Stimulated activated CD8-positive, alpha-beta memory T cell treated with anti-CD3 and anti-CD28 coated beads, Interleukin-2, amount 100 ng/mL, for 48 hours (primary cell): ENCODE data around the gene DBR1.

ENCODE experiments used
- DNase-seq, 2 donors: peaks; one replicate each; pipeline ENCODE4 v3.0.0-alpha.2; 2020; ENCODE audit warnings: low read depth in 2 of 2

Gene DBR1

GRCh38 chr3:138174421-138175131, at the start of gene DBR1:
TSS of gene DBR1 (minus strand) at chr3:138174921. CDS start at chr3:138174795, 126 bp downstream.
- DNase-seq: peak; percentile 50 to 51

GRCh38 chr3:138222942-138223287, 48.2 kb upstream of the DBR1 start:
- DNase-seq: no peak

- no peak for DNase-seq
Measured at GRCh38 chr3:138222131-138222941, 47.6 kb upstream of the DBR1 start.

DNA sequence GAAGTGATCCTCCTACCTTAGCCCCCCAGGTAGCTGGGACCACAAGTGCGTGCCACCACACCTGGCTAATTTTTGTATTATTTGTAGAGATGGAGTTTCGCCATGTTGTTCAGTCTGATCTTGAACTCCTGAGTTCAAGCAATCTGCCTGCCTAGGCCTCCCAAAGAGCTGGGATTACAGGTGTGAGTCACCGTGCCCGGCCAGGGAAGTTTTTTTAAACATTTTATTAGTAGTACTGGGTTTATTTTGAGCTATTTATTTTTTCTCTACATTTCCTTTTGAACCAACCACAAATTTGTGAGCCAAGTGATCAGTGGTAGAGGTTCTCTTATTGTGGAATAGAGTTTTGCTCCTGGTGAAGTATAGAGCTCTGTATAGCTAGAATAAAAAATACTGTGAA, 46.1 kb upstream of the DBR1 start:
- DNase-seq: no peak

DNA sequence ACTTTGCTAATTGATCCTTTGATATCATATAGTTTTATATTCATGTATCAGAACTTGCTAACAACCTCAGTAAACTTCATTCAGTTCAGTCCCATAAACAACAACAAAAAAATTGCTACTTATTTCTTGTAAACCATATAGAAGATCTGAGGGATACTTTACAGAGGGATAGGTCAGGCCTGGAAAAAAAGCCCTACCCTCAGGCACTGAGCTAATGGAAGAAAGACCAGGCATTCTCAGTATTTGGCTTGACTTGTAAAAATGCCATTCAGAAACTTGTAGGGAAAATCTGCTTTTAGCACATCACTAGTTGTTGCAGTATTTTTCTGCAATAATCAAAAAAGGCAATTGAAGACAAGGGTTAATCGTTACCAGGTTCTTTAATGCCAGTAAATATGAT, 45.5 kb upstream of the DBR1 start:
- DNase-seq: no peak

- DNase-seq: no peak
Measured at GRCh38 chr3:138219255-138219654, 44.5 kb upstream of the DBR1 start.

DNA sequence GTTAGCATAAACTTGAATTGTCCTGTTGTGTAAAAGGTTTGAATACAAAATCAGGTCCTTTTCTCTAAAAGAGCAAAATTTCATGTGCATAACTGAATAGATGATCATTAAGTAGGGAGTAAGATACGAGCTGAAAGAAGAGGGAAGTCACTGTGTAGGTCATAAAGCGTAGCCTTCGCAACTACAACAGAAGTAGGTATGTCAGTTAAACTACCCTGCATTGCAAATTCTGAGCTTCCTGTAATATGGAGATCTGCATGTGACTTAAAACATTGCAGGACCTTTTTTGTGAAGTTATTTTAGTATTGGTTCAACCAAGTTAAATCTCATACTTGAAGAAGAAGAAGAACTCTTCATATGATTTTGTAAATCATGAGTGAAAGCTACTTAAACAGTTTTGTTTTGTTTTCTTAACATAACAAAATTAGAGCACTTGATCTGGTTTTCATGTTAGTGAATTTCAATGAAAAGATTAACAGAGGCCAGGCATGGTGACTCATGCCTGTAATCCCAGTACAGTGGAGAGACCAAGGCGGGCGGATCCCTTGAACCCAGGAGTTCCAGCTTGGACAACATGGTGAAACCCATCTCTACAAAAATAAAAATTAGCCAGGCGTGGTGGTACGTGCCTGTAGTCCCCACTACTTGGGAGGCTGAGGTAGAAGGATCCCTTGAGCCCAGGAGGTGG, 38.8 kb upstream of the DBR1 start:
- DNase-seq: no peak

GRCh38 chr3:138210528-138210927, 35.8 kb upstream of the DBR1 start:
- no peak for DNase-seq

DNA sequence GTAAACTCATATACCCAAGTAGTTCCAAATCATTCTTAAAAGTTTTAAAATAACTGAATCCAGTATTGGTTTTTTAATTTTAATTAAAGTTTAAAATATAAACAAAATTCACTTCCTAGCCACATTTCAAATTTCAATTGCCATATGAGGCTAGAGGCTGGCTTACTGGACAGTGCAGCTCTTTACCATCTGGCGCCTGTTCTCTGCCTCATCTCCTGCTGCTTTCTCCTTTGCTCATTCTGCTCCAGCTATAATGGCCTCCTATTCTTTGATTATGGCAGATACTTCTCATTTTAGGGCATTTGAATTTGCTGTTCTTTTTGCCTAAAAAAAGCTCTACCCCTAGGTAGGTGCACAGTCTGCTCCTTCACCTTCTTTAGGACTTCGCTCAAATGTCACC, 31.5 kb upstream of the DBR1 start:
- no peak for DNase-seq

- no peak for DNase-seq
Measured at GRCh38 chr3:138205527-138205926, 30.8 kb upstream of the DBR1 start.

GRCh38 chr3:138203938-138204337, 29.2 kb upstream of the DBR1 start:
- DNase-seq: no peak

- DNase-seq: no peak
Measured at GRCh38 chr3:138202945-138203701, 28.4 kb upstream of the DBR1 start.

DNA sequence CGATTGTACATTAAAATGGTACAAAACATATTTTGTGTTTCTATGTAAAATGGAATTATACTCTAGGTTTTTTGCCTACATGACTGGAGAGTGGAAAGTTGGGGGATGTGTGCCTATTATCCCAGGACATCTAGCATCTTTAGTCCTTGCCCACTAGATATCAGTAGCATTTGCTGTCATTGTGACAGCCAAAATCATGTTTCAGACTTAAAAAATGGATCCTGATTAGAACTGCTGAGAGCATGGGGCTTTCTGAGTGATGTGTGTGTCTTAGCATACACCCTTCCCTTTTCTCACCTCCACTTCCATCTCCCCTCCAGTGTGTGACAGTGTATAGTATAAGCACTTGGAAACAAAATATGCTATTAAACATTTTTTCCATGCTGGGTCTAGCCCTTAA, 25.7 kb upstream of the DBR1 start:
- DNase-seq: no peak

DNA sequence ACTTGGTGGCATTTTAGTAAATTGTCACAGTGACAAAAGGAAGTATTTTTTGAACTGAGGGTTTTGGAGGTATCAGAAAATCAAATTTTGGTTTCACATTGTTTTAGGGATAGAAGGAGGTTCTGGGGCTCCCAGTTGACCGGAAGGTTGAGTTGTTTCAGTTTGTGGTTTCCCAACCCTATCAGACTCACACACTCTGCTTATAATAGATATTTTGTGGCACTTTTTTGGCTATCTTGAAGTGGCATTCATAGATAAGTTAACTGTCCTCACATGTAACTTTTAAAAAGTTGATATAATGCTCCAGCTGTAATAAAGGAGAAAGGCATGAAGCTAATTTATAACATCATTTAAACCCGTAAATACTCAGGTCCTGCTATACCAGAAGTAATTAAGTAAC, 25.1 kb upstream of the DBR1 start:
- no peak for DNase-seq

GRCh38 chr3:138197524-138197923, 22.8 kb upstream of the DBR1 start:
- no peak for DNase-seq

DNA sequence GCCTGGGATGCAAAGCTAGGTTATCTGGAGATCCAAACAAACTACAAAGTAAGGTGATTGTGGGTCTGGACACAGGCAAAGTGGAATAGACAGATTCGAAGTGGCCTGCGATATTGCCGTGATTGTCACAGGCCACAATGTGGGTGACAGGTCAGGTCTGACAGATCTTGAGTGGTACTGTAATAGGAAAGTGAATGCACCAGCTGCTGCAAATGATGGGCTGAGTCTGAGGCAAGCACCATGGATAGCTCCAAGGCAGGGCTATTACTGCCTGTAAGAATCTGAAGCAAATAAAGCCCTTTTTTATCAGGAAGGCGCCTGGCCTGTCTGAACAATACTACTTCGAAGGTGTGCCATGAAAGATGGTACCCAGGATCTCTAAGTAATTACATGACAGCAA, 22.3 kb upstream of the DBR1 start:
- no peak for DNase-seq

GRCh38 chr3:138196023-138196422, 21.3 kb upstream of the DBR1 start:
- DNase-seq: no peak

GRCh38 chr3:138195481-138195880, 20.8 kb upstream of the DBR1 start:
- DNase-seq: no peak

GRCh38 chr3:138188013-138188730, 13.5 kb upstream of the DBR1 start:
- peak in 1 of 2 donors; percentile 10 for DNase-seq

DNA sequence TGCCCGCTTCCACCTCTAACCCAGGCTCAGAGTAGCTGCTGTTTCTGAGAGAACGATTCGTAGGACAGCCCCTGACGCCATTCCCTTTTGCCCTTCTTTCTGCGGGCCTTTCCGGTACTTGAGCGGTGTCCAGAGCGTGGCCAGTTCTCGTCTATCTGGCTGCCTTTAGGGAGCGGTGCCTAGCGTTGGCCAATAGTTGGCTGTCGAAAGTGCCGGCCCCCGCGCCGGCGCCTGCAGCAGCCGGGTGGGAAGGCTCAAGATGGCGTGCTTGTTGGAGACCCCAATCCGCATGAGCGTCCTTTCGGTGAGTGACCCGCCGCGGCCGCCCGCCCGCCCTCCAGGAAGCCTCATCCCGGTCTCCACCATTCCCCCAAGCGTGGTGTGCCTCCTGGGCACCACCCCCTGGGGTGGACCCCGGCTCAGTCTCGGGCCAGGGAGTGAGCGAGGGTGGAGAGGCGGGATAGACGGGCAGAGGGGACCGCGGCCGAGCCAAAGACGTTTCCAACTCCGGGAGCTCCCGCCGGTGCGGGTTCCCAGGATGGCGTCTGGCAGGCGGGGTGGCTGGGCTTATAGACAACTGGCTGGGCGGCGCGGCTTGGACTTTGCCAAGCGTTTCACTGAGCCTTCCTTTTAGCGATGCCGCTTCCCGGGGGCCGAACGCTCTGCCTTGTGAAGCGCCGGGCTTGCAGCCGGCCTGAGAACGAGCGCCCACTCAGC, 12.7 kb upstream of the DBR1 start, which contains the start of gene ARMC8:
ARMC8 (plus strand) TSS at position 6 of the 717 bp plus-strand sequence; CDS start at position 260, 254 bp downstream.
- DNase-seq: peak in 1 of 2 donors; percentile 35
